ENCODE data around the gene TPSG1. TPM values are rescaled to one million over a fixed set of nuclear protein-coding genes. Genes with fewer than 3 reads are reported as not detected.
"Not testable (repeated sequence)": the region's sequence is repeated elsewhere in the genome, so short reads cannot be mapped to it uniquely, and the experiment has no call there.

Gene TPSG1
- total RNA-seq, 1 donor from 2014 or later = not detected

- not testable (repeated sequence) for DNase-seq (ENCODE audit: low read depth in 2 of 2)
Observed at GRCh38 chr16:1230471-1231212, 5.6 kb upstream of the TPSG1 start.

GRCh38 chr16:1230084-1230470 lies 5.0 kb upstream of the TPSG1 start, which contains the start of gene TPSB2:
Gene TPSB2, minus strand, starts transcription at chr16:1230184. Its CDS starts 233 bp downstream, at chr16:1229951.
- DNase-seq (ENCODE audit: low read depth in 2 of 2) = not testable (repeated sequence)

- not testable (repeated sequence) for DNase-seq (ENCODE audit: low read depth in 2 of 2)
Observed at GRCh38 chr16:1229476-1229875, 4.4 kb upstream of the TPSG1 start.

- DNase-seq (ENCODE audit: low read depth in 2 of 2) = not testable (repeated sequence)
Observed at GRCh38 chr16:1228227-1228626, 3.2 kb upstream of the TPSG1 start.

DNA sequence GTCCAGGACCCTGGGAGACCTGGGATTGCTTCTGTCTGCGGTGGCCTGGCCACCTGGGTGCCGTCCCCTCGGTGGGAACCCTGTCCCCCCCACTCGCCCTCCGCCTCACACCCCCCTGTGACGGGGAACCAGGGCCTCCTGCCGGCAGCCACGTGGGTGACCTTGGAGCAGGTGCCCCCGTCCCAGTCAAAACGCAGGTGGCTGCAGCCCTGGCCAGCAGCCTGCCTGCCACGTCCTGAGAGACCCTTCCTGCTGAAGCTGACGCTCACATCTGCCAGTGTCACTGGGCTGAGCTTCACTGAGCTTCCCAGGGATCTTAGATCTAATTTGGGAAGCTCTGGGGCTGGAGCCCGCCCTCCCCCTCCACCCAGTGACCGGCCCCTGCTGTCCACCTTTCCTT lies 1.6 kb upstream of the TPSG1 start:
- not testable (repeated sequence) for DNase-seq (ENCODE audit: low read depth in 2 of 2)

- DNase-seq (ENCODE audit: low read depth in 2 of 2) = not testable (repeated sequence)
Observed at GRCh38 chr16:1225728-1226311, 752 bp upstream of the TPSG1 start.

GRCh38 chr16:1224558-1224957 lies 510 bp downstream of the TPSG1 start:
- no peak for DNase-seq (ENCODE audit: low read depth in 2 of 2)

DNA sequence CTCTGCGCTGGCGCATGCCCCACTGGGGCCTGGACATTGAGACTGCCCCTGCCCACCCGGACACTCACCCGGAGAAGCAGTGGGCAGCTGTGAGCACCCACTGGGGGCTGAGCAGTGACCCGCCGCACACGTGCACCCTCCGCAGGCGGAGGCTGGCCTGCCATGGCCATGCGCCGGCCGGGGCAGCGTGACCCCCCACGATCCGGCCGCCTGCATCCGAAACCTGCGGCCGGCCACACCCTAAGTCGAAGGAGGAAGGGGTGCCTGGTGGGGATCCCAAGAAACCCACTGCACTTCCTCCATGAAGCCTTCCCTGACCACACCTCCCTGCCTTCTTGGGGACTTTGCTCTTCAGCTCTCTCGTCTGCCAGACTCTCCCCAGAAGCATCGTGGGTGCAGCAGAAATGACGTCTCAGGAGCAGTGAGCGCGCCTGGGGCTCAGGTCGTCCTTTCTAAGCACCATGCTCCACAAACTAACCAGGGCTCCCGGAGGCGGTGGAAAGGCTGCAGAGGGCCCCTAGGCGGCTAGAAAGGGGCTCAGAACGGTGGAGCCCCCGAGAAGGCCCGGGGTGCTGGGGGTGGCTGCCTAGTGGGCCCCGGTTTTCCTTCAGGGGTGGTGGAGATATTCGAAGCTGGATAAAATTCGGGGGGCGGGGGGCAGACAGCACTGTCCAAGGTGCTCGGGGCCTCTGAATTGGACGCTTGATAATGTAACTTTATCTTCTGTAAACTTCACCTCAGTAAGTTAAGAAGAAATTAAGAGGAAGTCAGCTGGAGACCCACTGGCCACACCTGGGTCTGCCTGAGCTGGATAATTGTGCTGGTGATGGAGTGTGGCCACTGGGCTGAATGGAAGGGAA lies 1.5 kb downstream of the TPSG1 start:
- no peak for DNase-seq (ENCODE audit: low read depth in 2 of 2)

DNA sequence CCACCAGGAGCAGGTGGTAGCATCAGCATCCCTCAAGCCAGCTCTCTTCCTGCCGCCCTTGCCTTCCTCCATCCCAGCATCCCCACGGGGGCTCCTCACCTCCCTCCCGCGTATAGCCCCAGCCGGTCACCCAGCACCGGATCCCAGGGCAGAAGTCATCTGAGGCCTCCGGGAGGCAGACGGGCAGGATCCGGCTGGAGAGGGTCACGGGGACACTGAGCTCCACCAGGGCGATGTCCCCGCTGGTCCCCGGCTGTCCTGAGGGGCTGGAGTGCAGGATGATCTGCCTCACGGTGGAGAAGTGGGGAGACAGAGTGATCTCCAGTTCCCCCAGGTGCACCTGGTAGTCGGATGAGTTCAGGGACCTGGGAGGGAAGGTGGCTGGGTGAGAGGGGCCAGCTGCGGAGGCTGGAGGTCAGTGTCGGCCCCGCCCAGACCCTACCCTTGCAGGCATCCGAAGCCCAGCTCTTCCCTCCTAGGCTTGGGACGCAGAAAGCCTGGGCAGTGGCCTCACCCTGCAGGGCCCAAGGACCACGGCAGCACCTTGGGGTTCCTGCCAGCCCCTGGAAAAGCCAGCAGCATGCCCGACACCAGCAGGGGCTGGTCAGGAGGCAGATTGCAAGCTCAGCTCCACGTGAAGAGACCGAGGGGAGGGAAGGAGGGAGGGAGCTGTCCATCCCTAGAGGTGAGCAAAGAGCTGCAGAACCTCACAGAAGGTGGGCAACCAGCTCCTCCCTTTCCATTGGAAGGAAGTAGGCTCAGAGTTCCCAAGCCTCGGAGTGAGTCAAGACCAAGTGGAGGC lies 2.3 kb downstream of the TPSG1 start:
- no peak for DNase-seq (ENCODE audit: low read depth in 2 of 2)

DNA sequence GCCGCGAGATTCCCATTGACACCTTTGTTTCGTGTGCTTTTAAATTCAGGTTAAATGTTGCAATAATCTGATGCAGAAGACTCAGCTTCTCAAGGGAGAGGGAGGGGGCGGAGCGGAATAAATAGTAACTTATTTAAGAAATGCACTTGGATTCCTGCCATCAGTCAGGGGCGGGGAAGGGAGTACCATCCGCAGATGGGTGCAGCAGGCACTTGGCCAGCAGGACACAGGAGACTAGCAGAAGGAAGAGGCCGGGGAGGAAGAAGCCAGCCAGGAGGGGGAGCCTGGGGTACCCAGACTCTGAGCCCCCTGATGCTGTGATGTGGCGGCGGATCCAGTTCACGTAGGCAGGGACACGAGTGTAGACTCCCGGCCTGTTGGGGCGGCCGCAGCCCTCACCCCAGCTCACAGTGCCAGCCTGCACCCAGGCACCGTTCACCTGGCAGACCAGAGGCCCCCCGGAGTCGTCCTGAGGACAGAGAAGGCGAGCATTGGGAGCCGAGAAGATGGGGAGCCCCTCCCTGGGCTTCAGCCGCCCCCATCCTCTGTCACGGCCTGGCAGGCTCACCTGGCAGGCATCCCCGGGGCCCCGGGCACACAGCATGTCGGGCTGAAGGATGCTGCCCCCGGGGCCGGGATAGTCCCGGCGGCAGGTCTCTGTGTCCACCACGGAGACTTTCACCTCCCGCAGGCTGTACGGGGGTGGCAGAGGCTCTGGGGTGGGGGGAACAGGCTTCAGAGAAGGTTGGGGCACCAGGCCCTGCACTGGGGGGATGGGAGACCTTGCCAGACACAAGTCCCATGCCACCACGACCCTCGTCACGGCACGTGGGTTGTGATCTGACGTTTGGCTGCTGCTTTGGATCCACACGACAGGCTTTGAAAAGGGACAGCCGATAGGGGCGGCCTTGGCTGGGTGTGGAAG lies 3.2 kb downstream of the TPSG1 start:
- DNase-seq (ENCODE audit: low read depth in 2 of 2) = no peak

GRCh38 chr16:1220841-1221627 lies 4.0 kb downstream of the TPSG1 start:
- DNase-seq (ENCODE audit: low read depth in 2 of 2) = no peak

- DNase-seq (ENCODE audit: low read depth in 2 of 2) = no peak
Observed at GRCh38 chr16:1220098-1220728, 4.9 kb downstream of the TPSG1 start.

DNA sequence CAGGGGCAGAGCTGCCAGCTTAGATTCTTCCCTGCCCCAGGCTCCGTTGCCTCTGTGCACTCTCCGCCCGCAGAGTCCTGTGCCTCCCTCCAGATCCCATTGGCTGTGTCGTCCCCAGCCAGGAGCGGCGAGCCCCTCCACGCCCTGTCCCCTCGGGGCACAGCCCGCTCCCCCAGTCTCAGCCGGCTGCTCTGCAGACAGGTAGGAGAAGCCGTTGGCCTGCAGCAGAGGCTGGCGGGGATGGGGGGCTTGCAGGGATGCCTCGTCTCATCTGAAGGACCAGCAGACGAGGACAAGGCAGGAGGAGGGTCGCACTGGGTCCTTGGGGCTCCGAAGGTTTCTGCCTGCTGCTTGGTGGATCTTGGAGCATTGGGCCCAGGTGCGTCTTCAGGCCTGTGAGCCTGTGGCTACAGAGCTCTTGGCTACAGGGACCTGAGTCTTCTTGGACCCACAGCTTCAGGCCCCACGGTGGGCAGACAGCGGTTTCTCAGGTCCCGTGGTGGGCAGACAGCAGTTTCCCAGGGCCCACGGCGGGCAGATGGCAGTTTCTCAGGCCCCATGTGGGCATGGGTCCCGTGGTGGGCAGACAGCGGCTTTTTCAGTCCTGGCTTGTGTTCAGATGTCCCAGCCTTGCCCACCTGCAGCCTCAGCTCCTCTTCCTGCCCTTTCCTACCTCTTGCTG lies 6.0 kb downstream of the TPSG1 start:
- DNase-seq (ENCODE audit: low read depth in 2 of 2) = no peak

- no peak for DNase-seq (ENCODE audit: low read depth in 2 of 2)
Observed at GRCh38 chr16:1218061-1218929, 6.8 kb downstream of the TPSG1 start.

- DNase-seq (ENCODE audit: low read depth in 2 of 2) = no peak
Observed at GRCh38 chr16:1217526-1217925, 7.5 kb downstream of the TPSG1 start.

GRCh38 chr16:1216681-1217400 lies 8.2 kb downstream of the TPSG1 start:
- no peak for DNase-seq (ENCODE audit: low read depth in 2 of 2)

DNA sequence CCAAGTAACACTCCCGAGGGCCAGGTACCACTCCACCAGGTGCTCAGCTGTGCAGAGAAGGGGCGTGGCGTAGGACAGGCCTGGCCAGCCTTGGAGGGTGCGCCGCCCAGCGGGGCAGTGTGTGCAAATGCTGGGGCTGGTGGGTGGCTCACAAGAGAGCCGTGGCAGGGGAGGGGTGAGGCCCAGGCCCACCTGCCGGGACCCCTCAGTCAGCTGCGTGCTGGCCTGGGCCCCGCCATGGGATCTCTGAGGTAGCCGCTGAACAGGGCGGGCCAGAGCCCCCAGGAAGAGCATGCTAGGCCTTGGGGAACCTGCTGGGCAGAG lies 8.8 kb downstream of the TPSG1 start:
- no peak for DNase-seq (ENCODE audit: low read depth in 2 of 2)
